ENCODE results near the gene ABCG2. TPM values are rescaled to one million over a fixed set of nuclear protein-coding genes. Genes with fewer than 3 reads are reported as not detected.

The ABCG2 gene
- total and polyA plus RNA-seq, 2 of the 4 experiments (the other 2 are of a cell fraction), result 0.50 to 1.1 TPM

GRCh38 chr4:88054229-88054628 lies 104.2 kb downstream of the ABCG2 start:
- CTCF ChIA-PET, result interaction anchor here (1.2 to 2.2 kb wide), 7 partner anchors 21 to 468 kb away, joined by 3 to 24 read pairs (median 7); no protein-coding TSS in a partner anchor
- H3K56ac ChIP-seq (ENCODE audit: extremely low read depth, insufficient read depth, low read length), result no peak overlapping the region
- no peaks in the 10 kb centered on the region for H3K27me3 ChIP-seq (ENCODE audit: control insufficient read depth, insufficient read depth, low read length)
- no peak overlapping the region for H2AFZ ChIP-seq (replicated peaks; ENCODE audit: low read length, poor library complexity)
- H3K4me1 ChIP-seq (ENCODE audit: control insufficient read depth, insufficient read depth, low read length), result no peaks in the 10 kb centered on the region
- H3K9me3 ChIP-seq (ENCODE audit: control insufficient read depth, insufficient read depth, low read length), result no peaks in the 10 kb centered on the region
- BruUV-seq (replicated peaks), result no TSS peak
- H3K36me3 ChIP-seq (ENCODE audit: control insufficient read depth, insufficient read depth, low read length), result peaks cover 11% of the 10 kb centered on the region
- H2BK15ac ChIP-seq (ENCODE audit: low read depth, low read length), result no peak overlapping the region
- H2BK5ac ChIP-seq (ENCODE audit: low read depth, low read length, poor library complexity, severe bottlenecking), result no peak overlapping the region
- H4K8ac ChIP-seq (ENCODE audit: low read depth in 2 of 2, low read length in 2 of 2), result no peak overlapping the region
- no peaks in the 10 kb centered on the region for H3K79me1 ChIP-seq (ENCODE audit: low read depth in 1 of 2, low read length in 2 of 2)
- ATAC-seq (ENCODE audit: low read depth) (no peak; the same call in 1 of the 2 replicates), DNase-seq (no peak)
- H3K18ac ChIP-seq (ENCODE audit: low read depth, low read length), result no peak overlapping the region
- POLR2A ChIA-PET (ENCODE audit: unreplicated experiment), result no interaction called here
- H4K5ac ChIP-seq (ENCODE audit: low read depth, low read length), result no peak overlapping the region
- intact Hi-C loops (cut with micrococcal nuclease) (loop anchor here (10.0 kb wide), 1 partner anchor 231 kb away; the partner anchor contains the start of gene PPM1K), dilution Hi-C loops (cut with HindIII; ENCODE audit: low sequenced_read_pairs, unreplicated experiment) (no loop called here), in situ Hi-C loops (cut with MboI; ENCODE audit: low sequenced_read_pairs) (no loop called here)
- no peaks in the 10 kb centered on the region for H4K20me1 ChIP-seq (ENCODE audit: insufficient read depth, low read length)
- TF ChIP-seq MXI1 (IDR thresholded peaks at IDR 0.05; ENCODE audit: borderline replicate concordance, low read depth, low read length) (no peak), POLR2A (IDR thresholded peaks at IDR 0.05; ENCODE audit: low read depth, low read length) (no peak), CHD1 (IDR thresholded peaks at IDR 0.05; ENCODE audit: low read depth, low read length) (no peak), BHLHE40 (IDR thresholded peaks at IDR 0.05; ENCODE audit: low read depth, low read length) (no peak), RFX5 (IDR thresholded peaks at IDR 0.05; ENCODE audit: low read depth, low read length) (no peak), MAZ (IDR thresholded peaks at IDR 0.05; ENCODE audit: borderline replicate concordance, low read depth, low read length) (no peak), MAFK (IDR thresholded peaks at IDR 0.05; ENCODE audit: low read depth, low read length) (no peak), USF2 (IDR thresholded peaks at IDR 0.05; ENCODE audit: low read depth, low read length) (no peak), NFE2L2 (IDR thresholded peaks at IDR 0.05; ENCODE audit: low read depth, low read length) (no peak), ELK1 (IDR thresholded peaks at IDR 0.05; ENCODE audit: borderline replicate concordance, low read depth, low read length) (no peak), RAD21 (IDR thresholded peaks at IDR 0.05; ENCODE audit: low read length) (no peak), FOS (IDR thresholded peaks at IDR 0.05; ENCODE audit: low read depth, low read length) (no peak), SMC3 (IDR thresholded peaks at IDR 0.05; ENCODE audit: low read depth, low read length) (no peak), CEBPB (IDR thresholded peaks at IDR 0.05; ENCODE audit: low read depth, low read length) (no peak), RCOR1 (IDR thresholded peaks at IDR 0.05; ENCODE audit: insufficient replicate concordance, low read length) (no peak), CTCF (conservative IDR thresholded peaks at IDR 0.05; ENCODE audit: low read depth, low read length) (no peak)
- H2AK9ac ChIP-seq (replicated peaks; ENCODE audit: low read depth, low read length, poor library complexity), result no peak overlapping the region
- H3K27ac ChIP-seq (ENCODE audit: insufficient read depth, low read length), result no peak overlapping the region
- no peak overlapping the region for H3K4me2 ChIP-seq (ENCODE audit: low read depth, low read length)
- no peak overlapping the region for H3K14ac ChIP-seq (replicated peaks; ENCODE audit: low read depth, low read length)
- WGBS, 2 experiments (ENCODE audit: extremely low coverage in 2 of 2, insufficient read length in 1 of 2), result no CpG with 5 or more reads among the region's 4 CpGs
- H2AK5ac ChIP-seq (ENCODE audit: low read depth, low read length), result no peak overlapping the region
- no peak overlapping the region for H3K23ac ChIP-seq (ENCODE audit: low read depth, low read length)
- H3K4ac ChIP-seq (ENCODE audit: low read depth, low read length), result no peak overlapping the region
- no peak overlapping the region for H3K9ac ChIP-seq (ENCODE audit: low read depth, low read length)
- no peak overlapping the region for H2BK20ac ChIP-seq (ENCODE audit: low read depth, low read length)
- H3K4me3 ChIP-seq (ENCODE audit: insufficient read depth, low read depth, low read length), result no peak overlapping the region
- no peaks in the 10 kb centered on the region for H3K9me1 ChIP-seq (ENCODE audit: insufficient read depth, low read length)
- no peak overlapping the region for H4K91ac ChIP-seq (ENCODE audit: insufficient read depth, low read depth, low read length)
- no peak overlapping the region for H2BK120ac ChIP-seq (ENCODE audit: low read depth, low read length)

Measured in IMR-90 (cell line).